ENCODE results near the gene SH3TC2. TPM values are rescaled to one million over a fixed set of nuclear protein-coding genes. Genes with fewer than 3 reads are reported as not detected.

The SH3TC2 gene
- total RNA-seq, 1 donor from 2014 or later, result 5.7 TPM

DNA sequence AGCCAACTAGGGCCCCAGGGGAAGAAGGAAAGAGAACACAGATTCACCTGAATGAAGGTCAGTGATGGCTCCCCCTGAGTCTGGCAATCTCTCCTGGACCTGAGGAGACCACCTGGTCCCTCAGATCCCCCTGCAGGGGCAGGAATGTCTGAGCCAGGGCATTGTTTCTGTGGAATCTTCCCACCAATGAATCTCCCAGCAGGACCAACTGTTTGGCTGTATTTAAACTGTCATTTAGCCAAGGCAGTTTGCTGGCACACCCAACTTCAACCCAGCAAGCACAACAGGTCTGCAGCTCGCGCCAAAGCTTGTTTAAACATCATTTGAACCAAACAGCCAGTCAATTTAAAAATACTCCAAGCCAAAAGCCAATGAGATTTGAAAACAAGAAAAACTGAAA, 92.6 kb downstream of the SH3TC2 start:
- H3K27ac ChIP-seq (ENCODE audit: low read depth, low read length), result peak overlapping the region; percentile 78
- H3K36me3 ChIP-seq (ENCODE audit: control insufficient read depth in 3 of 3, insufficient read depth in 3 of 3, low read length in 3 of 3), result no peaks in the 10 kb centered on the region
- peak overlapping the region in 1 of 3 donors; percentile 18 for H3K4me3 ChIP-seq (ENCODE audit: low read length in 3 of 3)
- peak overlapping the region; percentile 32 to 73 (median 68) for H3K9ac ChIP-seq (ENCODE audit: low read depth in 1 of 3, low read length in 3 of 3)
- H3K9me3 ChIP-seq (ENCODE audit: control insufficient read depth in 3 of 3, low read length in 3 of 3), result no peaks in the 10 kb centered on the region
- peaks cover 59 to 80% (median 72%) of the 10 kb centered on the region in 3 donors for H3K4me1 ChIP-seq (ENCODE audit: control insufficient read depth in 3 of 3, insufficient read depth in 3 of 3, low read length in 3 of 3)
- no peaks in the 10 kb centered on the region for H3K27me3 ChIP-seq (ENCODE audit: control insufficient read depth in 3 of 3, insufficient read depth in 3 of 3, low read length in 3 of 3)

DNA sequence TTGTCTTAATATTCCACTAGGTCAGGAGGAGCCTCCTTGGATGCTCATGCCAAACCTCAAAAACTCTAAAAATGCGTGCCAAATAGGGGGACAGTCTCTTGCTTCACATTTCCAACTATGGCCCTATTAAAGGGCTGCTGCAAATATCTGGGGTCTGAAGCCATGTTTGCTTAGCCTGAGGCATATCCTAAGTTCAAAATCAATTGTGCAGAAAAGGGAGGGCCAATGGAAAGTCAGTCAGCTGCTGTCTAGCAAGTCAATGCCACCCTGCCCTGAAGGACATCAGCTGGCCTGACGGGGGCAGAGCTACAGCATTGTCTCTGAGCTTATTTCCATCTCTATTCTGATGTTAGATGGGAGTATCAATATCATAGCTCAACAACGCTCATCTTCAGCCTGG, 93.6 kb downstream of the SH3TC2 start:
- peaks cover 59 to 73% (median 72%) of the 10 kb centered on the region in 3 donors for H3K4me1 ChIP-seq (ENCODE audit: control insufficient read depth in 3 of 3, insufficient read depth in 3 of 3, low read length in 3 of 3)

DNA sequence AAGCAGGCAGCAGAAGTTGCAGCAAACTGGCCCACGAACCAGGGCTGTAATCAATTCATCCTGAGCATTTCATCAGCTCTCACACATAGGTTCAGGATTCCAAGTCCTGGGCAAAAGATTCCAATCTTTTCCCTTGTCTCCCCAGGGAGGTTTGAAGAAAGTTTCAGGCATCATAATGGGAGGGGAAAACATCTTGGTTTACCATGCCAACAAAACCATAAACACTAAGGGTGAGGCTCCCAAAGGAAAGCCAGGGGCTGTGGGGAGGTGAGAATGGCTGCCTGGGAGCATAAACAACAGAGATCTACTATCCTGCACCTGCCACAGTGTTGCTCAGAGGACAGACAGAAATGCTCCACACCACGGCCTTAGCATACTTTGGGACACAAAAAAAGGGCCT, 94.6 kb downstream of the SH3TC2 start:
- H3K9ac ChIP-seq (ENCODE audit: low read depth in 1 of 3, low read length in 3 of 3), result peak overlapping the region in 1 of 3 donors; percentile 43
- no peak overlapping the region for H3K4me3 ChIP-seq (ENCODE audit: low read length in 3 of 3)
- no peaks in the 10 kb centered on the region for H3K36me3 ChIP-seq (ENCODE audit: control insufficient read depth in 3 of 3, insufficient read depth in 3 of 3, low read length in 3 of 3)
- no peaks in the 10 kb centered on the region for H3K27me3 ChIP-seq (ENCODE audit: control insufficient read depth in 3 of 3, insufficient read depth in 3 of 3, low read length in 3 of 3)
- H3K4me1 ChIP-seq (ENCODE audit: control insufficient read depth in 3 of 3, insufficient read depth in 3 of 3, low read length in 3 of 3), result peaks cover 53 to 68% (median 63%) of the 10 kb centered on the region in 3 donors
- H3K27ac ChIP-seq (ENCODE audit: low read depth, low read length), result no peak overlapping the region
- no peaks in the 10 kb centered on the region for H3K9me3 ChIP-seq (ENCODE audit: control insufficient read depth in 3 of 3, low read length in 3 of 3)

More for the DNA sequence above, 93.6 kb downstream of the SH3TC2 start:
- Histone ChIP-seq H3K4me3 (ENCODE audit: low read length in 3 of 3) (no peak overlapping the region), H3K27ac (ENCODE audit: low read depth, low read length) (peak overlapping the region; percentile 78), H3K9ac (ENCODE audit: low read depth in 1 of 3, low read length in 3 of 3) (peak overlapping the region in 1 of 3 donors; percentile 68), H3K27me3 (ENCODE audit: control insufficient read depth in 3 of 3, insufficient read depth in 3 of 3, low read length in 3 of 3) (no peaks in the 10 kb centered on the region), H3K9me3 (ENCODE audit: control insufficient read depth in 3 of 3, low read length in 3 of 3) (no peaks in the 10 kb centered on the region), H3K36me3 (ENCODE audit: control insufficient read depth in 3 of 3, insufficient read depth in 3 of 3, low read length in 3 of 3) (no peaks in the 10 kb centered on the region)

DNA sequence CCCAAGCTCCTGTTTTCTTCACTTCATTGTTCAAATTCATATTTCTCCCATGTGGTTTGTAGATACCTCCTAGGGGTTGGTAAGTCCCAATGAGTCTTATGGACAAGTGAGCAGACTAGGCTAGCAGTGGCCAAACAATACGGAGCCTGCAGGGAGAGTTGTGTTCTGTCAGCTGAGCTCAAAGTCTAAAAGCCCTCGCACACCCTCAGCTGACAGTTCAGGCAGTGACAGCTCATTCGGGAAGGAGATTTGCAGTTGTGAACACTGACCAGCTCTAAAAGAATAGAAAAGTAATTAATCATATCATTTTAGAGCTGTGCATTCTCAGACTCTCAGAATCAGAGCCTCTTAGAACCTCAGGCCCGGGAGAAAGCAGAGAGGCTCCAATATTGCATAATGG, 95.1 kb downstream of the SH3TC2 start:
- Histone ChIP-seq H3K27ac (ENCODE audit: low read depth, low read length) (no peak overlapping the region), H3K36me3 (ENCODE audit: control insufficient read depth in 3 of 3, insufficient read depth in 3 of 3, low read length in 3 of 3) (no peaks in the 10 kb centered on the region), H3K9me3 (ENCODE audit: control insufficient read depth in 3 of 3, low read length in 3 of 3) (no peaks in the 10 kb centered on the region), H3K4me3 (ENCODE audit: low read length in 3 of 3) (no peak overlapping the region), H3K4me1 (ENCODE audit: control insufficient read depth in 3 of 3, insufficient read depth in 3 of 3, low read length in 3 of 3) (peaks cover 48 to 62% (median 58%) of the 10 kb centered on the region in 3 donors), H3K9ac (ENCODE audit: low read depth in 1 of 3, low read length in 3 of 3) (peak overlapping the region in 2 of 3 donors; percentile 5 to 34), H3K27me3 (ENCODE audit: control insufficient read depth in 3 of 3, insufficient read depth in 3 of 3, low read length in 3 of 3) (no peaks in the 10 kb centered on the region)

DNA sequence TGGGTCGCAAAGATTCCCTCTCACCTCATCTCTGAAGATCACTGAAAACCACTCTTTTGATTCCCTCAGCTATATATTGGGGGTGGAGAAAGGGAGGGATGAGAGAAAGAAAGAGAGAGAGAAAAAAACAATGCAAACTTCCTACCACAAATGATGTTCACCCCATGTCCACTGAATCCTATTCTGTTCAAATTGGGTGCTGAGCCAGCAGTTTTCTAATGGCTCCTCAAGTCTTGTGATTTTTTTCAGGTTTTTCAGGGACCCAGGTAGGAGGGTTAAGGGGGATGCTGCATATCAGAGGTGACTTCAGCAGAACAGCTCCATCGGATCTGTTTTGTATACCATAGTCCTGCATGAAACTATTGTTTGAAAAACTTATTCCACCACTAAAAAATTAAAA, 95.9 kb downstream of the SH3TC2 start:
- Histone ChIP-seq H3K27me3 (ENCODE audit: control insufficient read depth in 3 of 3, insufficient read depth in 3 of 3, low read length in 3 of 3) (no peaks in the 10 kb centered on the region), H3K9me3 (ENCODE audit: control insufficient read depth in 3 of 3, low read length in 3 of 3) (no peaks in the 10 kb centered on the region), H3K4me1 (ENCODE audit: control insufficient read depth in 3 of 3, insufficient read depth in 3 of 3, low read length in 3 of 3) (peaks cover 45 to 60% (median 58%) of the 10 kb centered on the region in 3 donors), H3K4me3 (ENCODE audit: low read length in 3 of 3) (no peak overlapping the region), H3K36me3 (ENCODE audit: control insufficient read depth in 3 of 3, insufficient read depth in 3 of 3, low read length in 3 of 3) (no peaks in the 10 kb centered on the region), H3K9ac (ENCODE audit: low read depth in 1 of 3, low read length in 3 of 3) (no peak overlapping the region), H3K27ac (ENCODE audit: low read depth, low read length) (peak overlapping the region; percentile 87)

DNA sequence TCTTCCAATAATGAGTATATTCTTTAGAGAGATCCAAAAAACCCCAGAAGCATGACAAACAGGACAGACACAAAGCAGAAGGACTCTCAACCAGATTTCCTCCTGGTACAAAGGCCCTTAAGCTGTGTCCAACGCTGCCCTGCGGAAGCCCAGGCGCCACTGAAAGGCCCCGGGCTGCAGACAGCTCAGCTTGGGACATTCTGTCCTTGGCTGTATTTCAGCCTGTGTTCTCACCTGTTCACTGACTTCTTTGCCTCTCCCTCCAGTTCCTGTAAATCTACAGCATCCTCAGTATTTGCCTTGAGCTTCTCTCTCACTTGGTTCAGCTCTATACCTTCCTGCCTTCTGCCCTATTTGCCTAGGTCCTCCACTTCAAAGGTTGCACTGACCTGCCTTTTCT, 96.5 kb downstream of the SH3TC2 start:
- peaks cover 47 to 63% (median 61%) of the 10 kb centered on the region in 3 donors for H3K4me1 ChIP-seq (ENCODE audit: control insufficient read depth in 3 of 3, insufficient read depth in 3 of 3, low read length in 3 of 3)

DNA sequence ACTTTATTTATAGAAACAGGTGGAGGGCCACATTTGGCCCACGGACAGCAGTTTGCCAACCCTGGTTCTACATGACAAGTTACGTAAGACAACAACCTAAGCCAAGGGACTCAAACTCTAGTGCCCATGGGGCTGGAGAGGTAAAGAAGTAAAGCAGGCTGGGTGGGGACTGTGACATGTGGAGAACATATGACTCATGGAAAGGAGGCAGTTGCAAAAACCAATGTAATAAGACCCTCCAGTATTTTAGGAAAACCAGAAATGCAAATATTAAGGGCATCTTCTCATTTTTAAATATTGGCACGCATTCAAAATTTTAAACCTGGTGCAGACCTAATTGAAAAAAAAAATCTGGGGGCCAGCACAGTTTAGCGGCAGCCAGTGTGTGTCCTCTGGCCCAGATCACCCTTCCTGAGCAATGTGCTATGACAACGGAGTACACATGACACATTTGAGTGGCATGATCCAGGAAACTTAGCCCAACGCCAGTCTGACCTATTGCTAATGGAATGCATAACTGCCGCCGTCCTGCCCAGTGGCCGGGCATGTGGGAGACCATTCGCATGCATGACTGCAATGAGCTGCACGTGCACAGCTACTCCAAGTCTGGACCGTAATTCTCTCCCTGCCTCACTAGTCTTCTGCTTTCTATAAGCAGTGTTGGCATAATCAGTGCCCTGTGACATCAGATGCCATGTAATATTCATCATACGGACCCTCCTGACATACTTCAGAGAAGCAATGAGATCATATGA, 97.2 kb downstream of the SH3TC2 start:
- peak overlapping the region; percentile 20 to 63 (median 57) for H3K9ac ChIP-seq (ENCODE audit: low read depth in 1 of 3, low read length in 3 of 3)
- no peaks in the 10 kb centered on the region for H3K27me3 ChIP-seq (ENCODE audit: control insufficient read depth in 3 of 3, insufficient read depth in 3 of 3, low read length in 3 of 3)
- H3K4me1 ChIP-seq (ENCODE audit: control insufficient read depth in 3 of 3, insufficient read depth in 3 of 3, low read length in 3 of 3), result peaks cover 43 to 63% (median 57%) of the 10 kb centered on the region in 3 donors
- no peaks in the 10 kb centered on the region for H3K36me3 ChIP-seq (ENCODE audit: control insufficient read depth in 3 of 3, insufficient read depth in 3 of 3, low read length in 3 of 3)
- H3K4me3 ChIP-seq (ENCODE audit: low read length in 3 of 3), result no peak overlapping the region
- H3K27ac ChIP-seq (ENCODE audit: low read depth, low read length), result peak overlapping the region; percentile 87
- no peaks in the 10 kb centered on the region for H3K9me3 ChIP-seq (ENCODE audit: control insufficient read depth in 3 of 3, low read length in 3 of 3)

More for the DNA sequence above, 96.5 kb downstream of the SH3TC2 start:
- Histone ChIP-seq H3K27ac (ENCODE audit: low read depth, low read length) (peak overlapping the region; percentile 87), H3K4me3 (ENCODE audit: low read length in 3 of 3) (no peak overlapping the region), H3K36me3 (ENCODE audit: control insufficient read depth in 3 of 3, insufficient read depth in 3 of 3, low read length in 3 of 3) (no peaks in the 10 kb centered on the region), H3K27me3 (ENCODE audit: control insufficient read depth in 3 of 3, insufficient read depth in 3 of 3, low read length in 3 of 3) (no peaks in the 10 kb centered on the region), H3K9me3 (ENCODE audit: control insufficient read depth in 3 of 3, low read length in 3 of 3) (no peaks in the 10 kb centered on the region), H3K9ac (ENCODE audit: low read depth in 1 of 3, low read length in 3 of 3) (peak overlapping the region; percentile 20 to 63 (median 57))

DNA sequence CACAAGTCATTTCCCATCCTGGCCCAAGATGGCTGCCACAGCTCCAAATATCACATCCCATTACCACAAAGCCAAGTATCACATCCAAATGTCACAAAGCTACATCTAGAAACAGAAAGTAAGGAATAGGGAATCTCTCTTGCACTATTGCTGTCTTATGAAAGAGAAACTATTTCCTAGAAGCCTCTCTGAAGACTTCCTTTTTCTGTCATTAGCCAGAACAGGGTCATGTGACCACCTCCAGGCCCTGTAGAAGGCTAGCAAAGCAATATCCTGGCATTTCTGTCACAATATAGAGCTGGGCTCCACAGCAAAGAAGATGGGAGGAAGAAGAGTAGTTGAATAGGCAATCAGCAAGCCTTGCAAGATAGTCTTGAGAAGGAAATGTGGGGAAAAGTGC, 99.2 kb downstream of the SH3TC2 start:
- no peaks in the 10 kb centered on the region for H3K9me3 ChIP-seq (ENCODE audit: control insufficient read depth in 3 of 3, low read length in 3 of 3)
- peaks cover 26 to 47% (median 41%) of the 10 kb centered on the region in 3 donors for H3K4me1 ChIP-seq (ENCODE audit: control insufficient read depth in 3 of 3, insufficient read depth in 3 of 3, low read length in 3 of 3)
- H3K9ac ChIP-seq (ENCODE audit: low read depth in 1 of 3, low read length in 3 of 3), result no peak overlapping the region
- no peaks in the 10 kb centered on the region for H3K27me3 ChIP-seq (ENCODE audit: control insufficient read depth in 3 of 3, insufficient read depth in 3 of 3, low read length in 3 of 3)
- peak overlapping the region; percentile 2 for H3K27ac ChIP-seq (ENCODE audit: low read depth, low read length)
- H3K36me3 ChIP-seq (ENCODE audit: control insufficient read depth in 3 of 3, insufficient read depth in 3 of 3, low read length in 3 of 3), result no peaks in the 10 kb centered on the region
- no peak overlapping the region for H3K4me3 ChIP-seq (ENCODE audit: low read length in 3 of 3)

DNA sequence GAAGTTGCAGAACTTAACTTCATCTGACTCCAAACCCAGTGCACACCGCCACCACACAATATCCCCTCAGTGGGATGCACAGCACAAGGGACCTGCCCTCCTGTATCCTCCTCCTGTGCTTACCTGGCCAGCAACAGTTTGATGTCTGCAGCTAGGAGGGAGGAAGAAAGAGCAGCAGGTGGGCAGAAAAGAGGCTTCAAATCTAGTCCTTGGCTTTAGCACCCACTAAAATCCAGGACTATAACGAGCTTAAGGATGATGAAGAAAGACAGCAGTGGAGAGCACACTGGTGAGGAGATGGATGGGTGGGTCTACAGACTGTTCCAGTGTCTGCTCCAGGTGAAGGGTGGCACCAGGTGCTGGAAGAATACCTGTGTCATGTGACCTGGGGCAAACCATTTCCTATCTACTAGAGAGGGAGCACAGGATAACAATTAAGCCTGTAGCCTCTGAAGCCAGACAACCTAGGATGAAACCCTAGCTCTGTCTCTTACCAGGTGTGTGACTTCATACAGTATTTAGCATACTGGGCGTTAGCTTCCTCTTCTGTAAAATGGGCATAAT, 100.0 kb downstream of the SH3TC2 start:
- Histone ChIP-seq H3K9me3 (ENCODE audit: control insufficient read depth in 3 of 3, low read length in 3 of 3) (no peaks in the 10 kb centered on the region), H3K27me3 (ENCODE audit: control insufficient read depth in 3 of 3, insufficient read depth in 3 of 3, low read length in 3 of 3) (no peaks in the 10 kb centered on the region), H3K9ac (ENCODE audit: low read depth in 1 of 3, low read length in 3 of 3) (no peak overlapping the region), H3K36me3 (ENCODE audit: control insufficient read depth in 3 of 3, insufficient read depth in 3 of 3, low read length in 3 of 3) (no peaks in the 10 kb centered on the region), H3K4me3 (ENCODE audit: low read length in 3 of 3) (no peak overlapping the region), H3K27ac (ENCODE audit: low read depth, low read length) (no peak overlapping the region), H3K4me1 (ENCODE audit: control insufficient read depth in 3 of 3, insufficient read depth in 3 of 3, low read length in 3 of 3) (peaks cover 23 to 39% (median 36%) of the 10 kb centered on the region in 3 donors)

DNA sequence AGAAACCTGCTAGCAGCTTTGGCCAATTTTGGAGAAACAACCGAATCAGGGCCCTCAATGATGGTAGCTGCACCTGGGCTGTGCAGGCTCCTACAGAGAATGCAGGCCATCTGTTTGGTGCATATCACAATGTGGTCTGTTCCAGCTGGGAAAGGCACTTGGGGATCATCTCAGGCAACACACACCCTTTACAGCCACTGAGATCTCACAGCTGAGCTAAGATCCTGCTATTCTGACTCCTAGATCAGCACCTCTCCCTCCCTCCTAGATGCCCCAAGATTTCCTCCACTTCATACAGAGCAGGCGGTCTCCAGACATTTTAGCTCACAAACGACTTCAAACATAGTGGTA, 100.7 kb downstream of the SH3TC2 start:
- no peaks in the 10 kb centered on the region for H3K27me3 ChIP-seq (ENCODE audit: control insufficient read depth in 3 of 3, insufficient read depth in 3 of 3, low read length in 3 of 3)
- H3K27ac ChIP-seq (ENCODE audit: low read depth, low read length), result peak overlapping the region; percentile 16
- H3K4me1 ChIP-seq (ENCODE audit: control insufficient read depth in 3 of 3, insufficient read depth in 3 of 3, low read length in 3 of 3), result peaks cover 16 to 36% (median 32%) of the 10 kb centered on the region in 3 donors
- peak overlapping the region in 1 of 3 donors; percentile 33 for H3K9ac ChIP-seq (ENCODE audit: low read depth in 1 of 3, low read length in 3 of 3)
- H3K9me3 ChIP-seq (ENCODE audit: control insufficient read depth in 3 of 3, low read length in 3 of 3), result no peaks in the 10 kb centered on the region
- H3K4me3 ChIP-seq (ENCODE audit: low read length in 3 of 3), result no peak overlapping the region
- H3K36me3 ChIP-seq (ENCODE audit: control insufficient read depth in 3 of 3, insufficient read depth in 3 of 3, low read length in 3 of 3), result no peaks in the 10 kb centered on the region

Data from skeletal muscle tissue (tissue), 4 donors.